Liver (tissue), 9 donors: Measurements from ENCODE around the gene CDH4. TPM values are rescaled to one million over a fixed set of nuclear protein-coding genes. Genes with fewer than 3 reads are reported as not detected.

Source experiments
- DNase-seq: peaks from one replicate; pipeline ENCODE4 v3.0.0-alpha.2; 2017; ENCODE audit warnings: low spot score
- H3K27ac ChIP-seq, 2 donors: one replicate each; pipeline ENCODE4 v1.7.0; 2013; ENCODE audit warnings: inconsistent platforms in 2 of 2, low read length in 2 of 2, control low read depth in 1 of 2, low read depth in 1 of 2, mild to moderate bottlenecking in 1 of 2
- H3K27me3 ChIP-seq, 4 donors: one replicate each; pipeline versions ENCODE4 v1.6.1 to v1.7.0; 2013; ENCODE audit warnings: low read length in 3 of 4, inconsistent platforms in 1 of 4, mild to moderate bottlenecking in 1 of 4, moderate library complexity in 1 of 4; ENCODE audit not compliant: control insufficient read depth in 4 of 4, insufficient read depth in 4 of 4
- H3K36me3 ChIP-seq, 4 donors: one replicate each; pipeline versions ENCODE4 v1.6.1 to v1.7.0; 2013; ENCODE audit warnings: low read length in 3 of 4, mild to moderate bottlenecking in 3 of 4, low read depth in 1 of 4, moderate library complexity in 1 of 4; ENCODE audit not compliant: control insufficient read depth in 4 of 4, insufficient read depth in 3 of 4
- H3K4me1 ChIP-seq, 4 donors: one replicate each; pipeline versions ENCODE4 v1.6.1 to v1.7.0; 2013; ENCODE audit warnings: low read length in 3 of 4, mild to moderate bottlenecking in 3 of 4, moderate library complexity in 1 of 4; ENCODE audit not compliant: control insufficient read depth in 4 of 4, insufficient read depth in 4 of 4
- H3K4me3 ChIP-seq, 3 donors: one replicate each; pipeline versions ENCODE4 v1.6.1 to v1.7.0; 2013; ENCODE audit warnings: low read length in 3 of 3, control low read depth in 1 of 3, low read depth in 1 of 3, mild to moderate bottlenecking in 1 of 3
- H3K9ac ChIP-seq, 2 donors: one replicate each; pipeline ENCODE4 v1.7.0; 2013; ENCODE audit warnings: low read length in 2 of 2, mild to moderate bottlenecking in 2 of 2, moderate library complexity in 2 of 2, control low read depth in 1 of 2, low read depth in 1 of 2
- H3K9me3 ChIP-seq, 4 donors: one replicate each; pipeline versions ENCODE4 v1.6.1 to v1.7.0; 2013; ENCODE audit warnings: low read length in 3 of 4; ENCODE audit not compliant: control insufficient read depth in 4 of 4
- EGR1 ChIP-seq, 2 donors: IDR thresholded peaks; 2 replicates each; pipeline ENCODE4 v1.6.1; 2016 to 2018; ENCODE audit warnings: antibody characterized with exemption in 2 of 2, low read depth in 2 of 2
- FOXA1 ChIP-seq: IDR thresholded peaks from 2 replicates; pipeline ENCODE4 v1.6.1; 2016; ENCODE audit warnings: antibody characterized with exemption
- FOXA2 ChIP-seq: IDR thresholded peaks from 2 replicates; pipeline ENCODE4 v1.6.1; 2016; ENCODE audit warnings: antibody characterized with exemption
- GABPA ChIP-seq, 2 donors: IDR thresholded peaks in 1 of 2; conservative IDR thresholded peaks in 1 of 2; 2 replicates each; pipeline ENCODE4 v1.6.1; 2016; ENCODE audit warnings: antibody characterized with exemption in 2 of 2, mild to moderate bottlenecking in 1 of 2, moderate library complexity in 1 of 2
- HNF4A ChIP-seq, 2 donors: conservative IDR thresholded peaks; 2 replicates each; pipeline ENCODE4 v1.6.1; 2016; ENCODE audit warnings: antibody characterized with exemption in 2 of 2, mild to moderate bottlenecking in 2 of 2
- HNF4G ChIP-seq: IDR thresholded peaks from 2 replicates; pipeline ENCODE4 v1.6.1; 2016; ENCODE audit warnings: antibody characterized with exemption
- JUND ChIP-seq, 2 donors: IDR thresholded peaks; 2 replicates each; pipeline ENCODE4 v1.6.1; 2016; ENCODE audit warnings: antibody characterized with exemption in 2 of 2
- NR2F2 ChIP-seq: IDR thresholded peaks from 2 replicates; pipeline ENCODE4 v1.6.1; 2016; ENCODE audit warnings: antibody characterized with exemption
- RAD21 ChIP-seq, 2 donors: IDR thresholded peaks; 2 replicates each; pipeline ENCODE4 v1.6.1; 2016; ENCODE audit warnings: antibody characterized with exemption in 2 of 2, mild to moderate bottlenecking in 2 of 2
- RXRA ChIP-seq, 2 donors: IDR thresholded peaks; 2 replicates each; pipeline ENCODE4 v1.6.1; 2017 to 2018; ENCODE audit warnings: antibody characterized with exemption in 2 of 2, mild to moderate bottlenecking in 1 of 2
- SP1 ChIP-seq: IDR thresholded peaks from 2 replicates; pipeline ENCODE4 v1.6.1; 2018; ENCODE audit warnings: antibody characterized with exemption, mild to moderate bottlenecking
- TAF1 ChIP-seq: conservative IDR thresholded peaks from 2 replicates; pipeline ENCODE4 v1.6.1; 2016; ENCODE audit warnings: antibody characterized with exemption, mild to moderate bottlenecking
- YY1 ChIP-seq: IDR thresholded peaks from 2 replicates; pipeline ENCODE4 v1.6.1; 2016; ENCODE audit warnings: antibody characterized with exemption, mild to moderate bottlenecking
- WGBS: extraction: QIAGEN DNeasy Blood & Tissue Kit; methylation state at CpG from one replicate; pipeline ENCODE4 v1.1.7; 2013; 5-methylcytosine and 5-hydroxymethylcytosine counted together
- polyA plus RNA-seq, 2 donors: library from polyadenylated mRNA; stranded (reverse) in 1 of 2; unstranded in 1 of 2; fragments of 200-250 nt in 1 of 2; fragments of >200 nt in 1 of 2; fragmentation: Nextera tagmentation in 1 of 2; extraction: Ambion mirVana in 1 of 2; gene quantifications; one replicate each; pipeline versions ENCODE4 v1.2.1 to v1.2.3, GENCODE V29; 2013 to 2015
- total RNA-seq, 2 donors: library from RNA; depleted of rRNA; stranded (reverse); fragments of >200 nt; gene quantifications; one replicate each; pipeline ENCODE4 v1.2.3, GENCODE V29; 2014
- TF ChIP-seq, protein P1 (sequence below): IDR thresholded peaks from 2 replicates; pipeline ENCODE4 v1.6.1; 2016; ENCODE audit warnings: antibody characterized with exemption
- TF ChIP-seq, protein P2 (sequence below): fragments of 150-350 bp; IDR thresholded peaks from 2 replicates; pipeline ENCODE4 v1.5.1; 2017; ENCODE audit warnings: improper control_type of control experiment, low read depth, low read length; ENCODE audit not compliant: missing input control
- TF ChIP-seq, protein P3 (sequence below): IDR thresholded peaks from 2 replicates; pipeline ENCODE4 v1.6.1; 2016; ENCODE audit warnings: antibody characterized with exemption, mild to moderate bottlenecking
- TF ChIP-seq, protein P4 (sequence below): IDR thresholded peaks from 2 replicates; pipeline ENCODE4 v1.6.1; 2016; ENCODE audit warnings: antibody characterized with exemption
- donor health status: healthy.
- donor health status: healthy.
- donor health status: healthy.
- donor health status: healthy.
- donor health status: healthy.

The CDH4 gene
- total and polyA plus RNA-seq, 4 donors, result 0.03 to 0.25 (median 0.19) TPM; not detected in 1

DNA sequence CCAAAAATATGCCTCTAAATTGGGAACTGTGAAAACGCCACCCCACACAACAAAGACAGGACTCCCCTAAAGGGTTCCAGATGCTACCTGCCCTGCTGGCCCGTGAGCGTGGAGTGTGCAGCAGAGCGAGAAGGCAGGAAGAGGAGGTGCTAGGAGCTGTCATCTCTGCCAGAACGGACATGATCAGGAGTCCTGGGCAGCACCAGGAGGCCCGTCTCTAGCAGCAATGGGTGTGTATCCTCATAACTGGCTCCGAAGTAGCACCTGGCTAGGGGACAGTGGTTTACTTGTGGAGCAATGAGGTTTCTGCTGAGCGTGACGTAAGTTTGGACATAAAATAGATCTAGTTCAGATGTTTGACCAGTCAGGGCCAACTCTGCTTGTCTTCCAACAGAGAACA lies 226.0 kb downstream of the CDH4 start:
- no peaks in the 10 kb centered on the region for H3K4me1 ChIP-seq
- no peak overlapping the region for H3K27ac ChIP-seq
- H3K36me3 ChIP-seq, result no peaks in the 10 kb centered on the region
- peaks cover 0 to 5% (median 0%) of the 10 kb centered on the region in 4 donors for H3K27me3 ChIP-seq
- H3K9ac ChIP-seq, result no peak overlapping the region
- H3K4me3 ChIP-seq, result no peak overlapping the region
- H3K9me3 ChIP-seq, result no peaks in the 10 kb centered on the region
- DNase-seq, result no peak
- 70% methylated on average over 9 of the region's 9 CpGs for WGBS
- no peak for TF ChIP-seq HNF4G
- no peak for TF ChIP-seq EGR1 (IDR thresholded peaks at IDR 0.05; ENCODE audit: low read depth in 2 of 2)
- TF ChIP-seq NR2F2, result no peak
- TF ChIP-seq SP1, result no peak
- TF ChIP-seq, protein P1, sequence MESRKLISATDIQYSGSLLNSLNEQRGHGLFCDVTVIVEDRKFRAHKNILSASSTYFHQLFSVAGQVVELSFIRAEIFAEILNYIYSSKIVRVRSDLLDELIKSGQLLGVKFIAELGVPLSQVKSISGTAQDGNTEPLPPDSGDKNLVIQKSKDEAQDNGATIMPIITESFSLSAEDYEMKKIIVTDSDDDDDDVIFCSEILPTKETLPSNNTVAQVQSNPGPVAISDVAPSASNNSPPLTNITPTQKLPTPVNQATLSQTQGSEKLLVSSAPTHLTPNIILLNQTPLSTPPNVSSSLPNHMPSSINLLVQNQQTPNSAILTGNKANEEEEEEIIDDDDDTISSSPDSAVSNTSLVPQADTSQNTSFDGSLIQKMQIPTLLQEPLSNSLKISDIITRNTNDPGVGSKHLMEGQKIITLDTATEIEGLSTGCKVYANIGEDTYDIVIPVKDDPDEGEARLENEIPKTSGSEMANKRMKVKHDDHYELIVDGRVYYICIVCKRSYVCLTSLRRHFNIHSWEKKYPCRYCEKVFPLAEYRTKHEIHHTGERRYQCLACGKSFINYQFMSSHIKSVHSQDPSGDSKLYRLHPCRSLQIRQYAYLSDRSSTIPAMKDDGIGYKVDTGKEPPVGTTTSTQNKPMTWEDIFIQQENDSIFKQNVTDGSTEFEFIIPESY, result no peak
- no peak for TF ChIP-seq HNF4A (conservative IDR thresholded peaks at IDR 0.05)
- TF ChIP-seq RAD21 (IDR thresholded peaks at IDR 0.05), result no peak
- TF ChIP-seq, protein P2, sequence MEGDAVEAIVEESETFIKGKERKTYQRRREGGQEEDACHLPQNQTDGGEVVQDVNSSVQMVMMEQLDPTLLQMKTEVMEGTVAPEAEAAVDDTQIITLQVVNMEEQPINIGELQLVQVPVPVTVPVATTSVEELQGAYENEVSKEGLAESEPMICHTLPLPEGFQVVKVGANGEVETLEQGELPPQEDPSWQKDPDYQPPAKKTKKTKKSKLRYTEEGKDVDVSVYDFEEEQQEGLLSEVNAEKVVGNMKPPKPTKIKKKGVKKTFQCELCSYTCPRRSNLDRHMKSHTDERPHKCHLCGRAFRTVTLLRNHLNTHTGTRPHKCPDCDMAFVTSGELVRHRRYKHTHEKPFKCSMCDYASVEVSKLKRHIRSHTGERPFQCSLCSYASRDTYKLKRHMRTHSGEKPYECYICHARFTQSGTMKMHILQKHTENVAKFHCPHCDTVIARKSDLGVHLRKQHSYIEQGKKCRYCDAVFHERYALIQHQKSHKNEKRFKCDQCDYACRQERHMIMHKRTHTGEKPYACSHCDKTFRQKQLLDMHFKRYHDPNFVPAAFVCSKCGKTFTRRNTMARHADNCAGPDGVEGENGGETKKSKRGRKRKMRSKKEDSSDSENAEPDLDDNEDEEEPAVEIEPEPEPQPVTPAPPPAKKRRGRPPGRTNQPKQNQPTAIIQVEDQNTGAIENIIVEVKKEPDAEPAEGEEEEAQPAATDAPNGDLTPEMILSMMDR, result no peak
- no peak for TF ChIP-seq FOXA2
- TF ChIP-seq YY1, result no peak
- no peak for TF ChIP-seq JUND (IDR thresholded peaks at IDR 0.05)

DNA sequence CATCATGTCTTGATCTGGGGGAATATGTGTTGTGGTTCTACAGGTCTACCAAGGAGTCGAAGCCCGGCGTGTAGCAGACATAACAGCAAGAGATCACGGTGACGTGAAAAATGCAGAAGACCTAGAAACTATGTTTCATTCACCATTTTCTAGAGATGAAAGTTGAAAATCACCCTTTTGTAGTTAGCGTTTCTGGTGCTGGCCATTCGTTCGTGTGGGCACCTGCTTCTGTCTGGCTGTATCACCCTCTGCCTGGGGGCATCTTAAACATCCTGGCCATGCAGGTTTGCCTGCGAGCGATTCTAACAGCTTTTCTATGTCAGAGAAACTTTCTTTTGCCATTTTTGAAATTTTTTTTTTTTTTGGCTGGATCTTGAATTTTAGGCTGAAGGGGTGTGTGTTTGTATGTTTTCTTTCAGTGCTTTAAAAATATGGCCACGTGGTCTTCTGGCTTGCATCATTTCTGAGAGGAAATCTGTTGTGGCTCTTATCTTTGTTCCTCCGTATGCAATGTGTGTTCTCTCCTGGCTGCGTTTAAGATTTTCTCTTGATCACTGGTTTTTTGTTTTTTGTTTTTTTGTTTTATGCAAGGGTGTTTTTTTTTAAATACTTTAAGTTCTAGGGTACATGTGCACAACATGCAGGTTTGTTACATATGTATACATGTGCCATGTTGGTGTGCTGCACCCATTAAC lies 226.7 kb downstream of the CDH4 start:
- DNase-seq, result no peak
- Histone ChIP-seq H3K27ac (no peak overlapping the region), H3K9ac (no peak overlapping the region), H3K36me3 (no peaks in the 10 kb centered on the region), H3K4me3 (no peak overlapping the region), H3K27me3 (peaks cover 0 to 5% (median 0%) of the 10 kb centered on the region in 4 donors), H3K9me3 (no peaks in the 10 kb centered on the region), H3K4me1 (no peaks in the 10 kb centered on the region)
- TF ChIP-seq, protein P3, sequence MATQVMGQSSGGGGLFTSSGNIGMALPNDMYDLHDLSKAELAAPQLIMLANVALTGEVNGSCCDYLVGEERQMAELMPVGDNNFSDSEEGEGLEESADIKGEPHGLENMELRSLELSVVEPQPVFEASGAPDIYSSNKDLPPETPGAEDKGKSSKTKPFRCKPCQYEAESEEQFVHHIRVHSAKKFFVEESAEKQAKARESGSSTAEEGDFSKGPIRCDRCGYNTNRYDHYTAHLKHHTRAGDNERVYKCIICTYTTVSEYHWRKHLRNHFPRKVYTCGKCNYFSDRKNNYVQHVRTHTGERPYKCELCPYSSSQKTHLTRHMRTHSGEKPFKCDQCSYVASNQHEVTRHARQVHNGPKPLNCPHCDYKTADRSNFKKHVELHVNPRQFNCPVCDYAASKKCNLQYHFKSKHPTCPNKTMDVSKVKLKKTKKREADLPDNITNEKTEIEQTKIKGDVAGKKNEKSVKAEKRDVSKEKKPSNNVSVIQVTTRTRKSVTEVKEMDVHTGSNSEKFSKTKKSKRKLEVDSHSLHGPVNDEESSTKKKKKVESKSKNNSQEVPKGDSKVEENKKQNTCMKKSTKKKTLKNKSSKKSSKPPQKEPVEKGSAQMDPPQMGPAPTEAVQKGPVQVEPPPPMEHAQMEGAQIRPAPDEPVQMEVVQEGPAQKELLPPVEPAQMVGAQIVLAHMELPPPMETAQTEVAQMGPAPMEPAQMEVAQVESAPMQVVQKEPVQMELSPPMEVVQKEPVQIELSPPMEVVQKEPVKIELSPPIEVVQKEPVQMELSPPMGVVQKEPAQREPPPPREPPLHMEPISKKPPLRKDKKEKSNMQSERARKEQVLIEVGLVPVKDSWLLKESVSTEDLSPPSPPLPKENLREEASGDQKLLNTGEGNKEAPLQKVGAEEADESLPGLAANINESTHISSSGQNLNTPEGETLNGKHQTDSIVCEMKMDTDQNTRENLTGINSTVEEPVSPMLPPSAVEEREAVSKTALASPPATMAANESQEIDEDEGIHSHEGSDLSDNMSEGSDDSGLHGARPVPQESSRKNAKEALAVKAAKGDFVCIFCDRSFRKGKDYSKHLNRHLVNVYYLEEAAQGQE, result no peak
- TF ChIP-seq HNF4A (conservative IDR thresholded peaks at IDR 0.05) (no peak), RAD21 (IDR thresholded peaks at IDR 0.05) (no peak), GABPA (IDR thresholded peaks at IDR 0.05 in 1 of 2, conservative IDR thresholded peaks at IDR 0.05 in 1 of 2) (no peak), TAF1 (no peak), YY1 (no peak), EGR1 (IDR thresholded peaks at IDR 0.05; ENCODE audit: low read depth in 2 of 2) (no peak), SP1 (no peak), FOXA1 (no peak), FOXA2 (no peak), JUND (IDR thresholded peaks at IDR 0.05) (no peak), NR2F2 (no peak), HNF4G (no peak), RXRA (IDR thresholded peaks at IDR 0.05) (no peak)
- TF ChIP-seq, protein P1, result no peak
- TF ChIP-seq, protein P2, result no peak
- TF ChIP-seq, protein P4, sequence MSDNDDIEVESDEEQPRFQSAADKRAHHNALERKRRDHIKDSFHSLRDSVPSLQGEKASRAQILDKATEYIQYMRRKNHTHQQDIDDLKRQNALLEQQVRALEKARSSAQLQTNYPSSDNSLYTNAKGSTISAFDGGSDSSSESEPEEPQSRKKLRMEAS, result no peak
- 81% methylated on average over 13 of the region's 13 CpGs for WGBS
